Hepatocyte (in vitro differentiated cells): ENCODE results near the gene CACNG4. TPM values are rescaled to one million over a fixed set of nuclear protein-coding genes. Genes with fewer than 3 reads are reported as not detected.
A peak's percentile ranks its signal among the peaks of the same experiment; 100 is the strongest.

Source experiments
- DNase-seq: peaks from one replicate; pipeline ENCODE4 v3.0.0-alpha.2; 2016; ENCODE audit warnings: low spot score
- H2AFZ ChIP-seq: fragments of 200-600 bp; sonication (generic); 2 replicates; pipeline ENCODE4 v1.6.0; 2016; ENCODE audit warnings: antibody characterized with exemption, mild to moderate bottlenecking
- H3K27ac ChIP-seq: fragments of 200-600 bp; sonication (generic); 2 replicates; pipeline ENCODE4 v1.5.1; 2016; ENCODE audit warnings: mild to moderate bottlenecking
- H3K27me3 ChIP-seq: fragments of 200-600 bp; sonication (generic); 2 replicates; pipeline ENCODE4 v1.6.1; 2016
- H3K36me3 ChIP-seq: fragments of 200-600 bp; sonication (generic); replicated peaks from 2 replicates; pipeline ENCODE4 v1.5.1; 2016; ENCODE audit warnings: low read depth; ENCODE audit not compliant: insufficient read depth
- H3K4me1 ChIP-seq: fragments of 200-600 bp; sonication (generic); 2 replicates; pipeline ENCODE4 v1.5.1; 2016; ENCODE audit warnings: mild to moderate bottlenecking, moderate library complexity; ENCODE audit not compliant: insufficient read depth
- H3K4me2 ChIP-seq: fragments of 200-600 bp; sonication (generic); 2 replicates; pipeline ENCODE4 v1.6.0; 2016
- H3K4me3 ChIP-seq: fragments of 200-600 bp; sonication (generic); 2 replicates; pipeline ENCODE4 v1.5.1; 2016; ENCODE audit warnings: mild to moderate bottlenecking
- H3K79me2 ChIP-seq: fragments of 200-600 bp; sonication (generic); 2 replicates; pipeline ENCODE4 v1.6.0; 2017; ENCODE audit warnings: mild to moderate bottlenecking
- H3K9me2 ChIP-seq: fragments of 200-600 bp; sonication (generic); replicated peaks from 2 replicates; pipeline ENCODE4 v1.6.0; 2017; ENCODE audit warnings: mild to moderate bottlenecking; ENCODE audit not compliant: insufficient read depth
- H3K9me3 ChIP-seq: fragments of 200-600 bp; sonication (generic); 2 replicates; pipeline ENCODE4 v1.5.1; 2016; ENCODE audit warnings: low read depth, mild to moderate bottlenecking
- H4K20me1 ChIP-seq: fragments of 200-600 bp; sonication (generic); 2 replicates; pipeline ENCODE4 v1.6.0; 2016; ENCODE audit warnings: mild to moderate bottlenecking; ENCODE audit not compliant: insufficient read depth, poor library complexity, severe bottlenecking
- EZH2 ChIP-seq: fragments of 200-600 bp; sonication (generic); IDR thresholded peaks from 2 replicates; pipeline ENCODE4 v1.6.1; 2016; ENCODE audit warnings: antibody characterized with exemption, mild to moderate bottlenecking, borderline replicate concordance
- EZH2phosphoT487 ChIP-seq: fragments of 200-600 bp; sonication (generic); IDR thresholded peaks from one replicate; pipeline ENCODE4 v1.6.1; 2018; ENCODE audit warnings: antibody characterized with exemption, mild to moderate bottlenecking, low read depth, moderate library complexity; ENCODE audit not compliant: unreplicated experiment, severe bottlenecking
- WGBS: methylation state at CpG from one replicate; pipeline ENCODE4 v1.1.6; 2016; ENCODE audit warnings: low lambda C conversion rate; ENCODE audit errors: missing lambda C conversion rate; 5-methylcytosine and 5-hydroxymethylcytosine counted together
- polyA plus RNA-seq: library from polyadenylated mRNA; unstranded; fragments of >200 nt; fragmentation: Nextera tagmentation; extraction: Ambion mirVana; gene quantifications from 2 replicates; pipeline ENCODE4 v1.2.1, GENCODE V29; 2016
- total RNA-seq: library from RNA; depleted of rRNA; stranded (reverse); fragments of >200 nt; gene quantifications from 2 replicates; pipeline ENCODE4 v1.2.3, GENCODE V29; 2014
- TF ChIP-seq, protein P1 (sequence below): fragments of 200-600 bp; sonication (generic); IDR thresholded peaks from 2 replicates; pipeline ENCODE4 v1.5.1; 2016; ENCODE audit warnings: antibody characterized with exemption, mild to moderate bottlenecking; ENCODE audit not compliant: poor library complexity

The CACNG4 gene
- total and polyA plus RNA-seq, 2 experiments from 2014 or later = 3.5 to 3.9 TPM

DNA sequence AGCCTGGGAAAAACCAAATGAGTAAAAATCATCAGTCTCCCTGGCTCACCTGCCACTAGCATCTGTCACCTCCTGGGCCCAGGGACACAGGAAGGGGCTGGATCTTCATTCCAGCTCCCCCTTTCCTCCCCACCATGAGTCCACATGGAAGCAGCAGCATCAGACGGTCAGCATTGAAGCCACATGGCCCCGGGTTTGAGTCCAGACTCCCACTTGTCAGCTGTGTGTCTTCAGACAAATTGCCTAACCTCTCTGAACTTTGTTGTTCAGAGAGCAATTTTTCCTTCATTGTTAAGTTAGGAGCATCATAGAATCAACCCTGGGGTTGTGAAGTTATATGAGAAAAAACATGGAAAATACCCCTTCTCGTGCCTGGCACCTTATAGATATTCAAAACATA, 10.7 kb downstream of the CACNG4 start:
- Histone ChIP-seq H3K27me3 (no peaks in the 10 kb centered on the region), H3K9me2 (no peaks in the 10 kb centered on the region), H3K9me3 (no peaks in the 10 kb centered on the region), H3K27ac (no peak overlapping the region), H3K79me2 (no peaks in the 10 kb centered on the region), H3K4me3 (no peak overlapping the region), H3K36me3 (no peaks in the 10 kb centered on the region), H3K4me2 (no peak overlapping the region), H4K20me1 (no peaks in the 10 kb centered on the region), H3K4me1 (no peaks in the 10 kb centered on the region), H2AFZ (no peak overlapping the region)
- TF ChIP-seq EZH2phosphoT487 = no peak
- no peak for TF ChIP-seq EZH2
- TF ChIP-seq, protein P1, sequence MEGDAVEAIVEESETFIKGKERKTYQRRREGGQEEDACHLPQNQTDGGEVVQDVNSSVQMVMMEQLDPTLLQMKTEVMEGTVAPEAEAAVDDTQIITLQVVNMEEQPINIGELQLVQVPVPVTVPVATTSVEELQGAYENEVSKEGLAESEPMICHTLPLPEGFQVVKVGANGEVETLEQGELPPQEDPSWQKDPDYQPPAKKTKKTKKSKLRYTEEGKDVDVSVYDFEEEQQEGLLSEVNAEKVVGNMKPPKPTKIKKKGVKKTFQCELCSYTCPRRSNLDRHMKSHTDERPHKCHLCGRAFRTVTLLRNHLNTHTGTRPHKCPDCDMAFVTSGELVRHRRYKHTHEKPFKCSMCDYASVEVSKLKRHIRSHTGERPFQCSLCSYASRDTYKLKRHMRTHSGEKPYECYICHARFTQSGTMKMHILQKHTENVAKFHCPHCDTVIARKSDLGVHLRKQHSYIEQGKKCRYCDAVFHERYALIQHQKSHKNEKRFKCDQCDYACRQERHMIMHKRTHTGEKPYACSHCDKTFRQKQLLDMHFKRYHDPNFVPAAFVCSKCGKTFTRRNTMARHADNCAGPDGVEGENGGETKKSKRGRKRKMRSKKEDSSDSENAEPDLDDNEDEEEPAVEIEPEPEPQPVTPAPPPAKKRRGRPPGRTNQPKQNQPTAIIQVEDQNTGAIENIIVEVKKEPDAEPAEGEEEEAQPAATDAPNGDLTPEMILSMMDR = no peak
- WGBS = 94% methylated on average over 3 of the region's 3 CpGs
- no peak for DNase-seq

DNA sequence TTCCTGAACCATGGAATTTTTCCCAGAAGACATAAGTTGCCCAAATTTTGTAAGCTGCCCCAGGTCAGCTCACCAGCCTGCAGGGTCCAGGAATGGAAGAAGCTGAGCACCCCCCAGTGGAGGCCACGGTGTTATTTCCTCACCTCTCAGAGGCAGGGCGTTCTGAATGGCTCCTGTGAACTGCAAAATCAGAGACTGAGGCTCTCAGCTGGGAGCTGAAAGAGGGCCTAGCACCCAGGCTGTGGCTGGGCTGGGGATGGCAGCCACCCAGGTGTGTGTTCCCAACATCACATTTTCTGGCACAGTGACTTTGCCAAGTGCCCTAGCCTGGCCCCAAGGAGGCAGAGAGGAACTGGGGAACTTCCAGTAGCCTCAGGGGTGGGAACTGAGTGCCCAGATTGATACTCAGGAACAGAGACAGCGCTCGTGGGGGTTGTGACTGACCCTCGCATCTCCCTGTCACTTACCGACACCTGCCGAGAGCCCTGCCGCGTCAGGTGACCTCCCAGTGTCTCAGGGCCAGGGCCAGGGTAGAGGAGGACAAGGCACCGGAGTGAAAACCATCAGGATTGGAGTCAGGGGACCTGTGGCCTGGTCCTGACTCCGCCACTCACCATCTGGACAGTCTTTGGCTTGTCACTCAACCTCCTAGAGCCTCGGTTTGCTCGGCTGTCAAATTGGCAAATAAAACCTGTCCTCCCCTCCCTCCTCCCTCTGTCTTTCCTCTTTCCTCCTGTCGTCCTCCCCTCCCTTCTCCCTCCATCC, 11.3 kb downstream of the CACNG4 start:
- Histone ChIP-seq H4K20me1 (no peaks in the 10 kb centered on the region), H3K36me3 (no peaks in the 10 kb centered on the region), H3K4me3 (no peak overlapping the region), H3K9me3 (no peaks in the 10 kb centered on the region), H3K27me3 (no peaks in the 10 kb centered on the region), H3K4me2 (no peak overlapping the region), H3K79me2 (no peaks in the 10 kb centered on the region), H3K27ac (no peak overlapping the region), H2AFZ (no peak overlapping the region), H3K9me2 (no peaks in the 10 kb centered on the region), H3K4me1 (no peaks in the 10 kb centered on the region)
- no peak for DNase-seq
- 85% methylated on average over 11 of the region's 14 CpGs for WGBS
- TF ChIP-seq, protein P1 = peak; percentile 17
- no peak for TF ChIP-seq EZH2phosphoT487
- TF ChIP-seq EZH2 = no peak

DNA sequence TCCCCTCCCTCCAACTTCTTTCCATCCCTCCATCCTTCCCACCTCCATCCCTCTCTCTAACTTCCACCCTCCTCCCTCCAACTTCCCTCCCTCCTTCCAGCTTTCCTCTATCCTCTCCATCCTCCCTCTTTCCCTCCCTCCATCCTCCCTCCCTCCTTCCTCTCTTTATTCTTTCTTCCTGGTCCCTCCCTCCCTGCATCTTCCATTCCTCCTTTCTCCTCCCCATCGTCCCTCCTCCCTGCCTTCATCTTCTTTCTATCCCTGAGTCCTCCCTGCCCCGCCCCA, 11.8 kb downstream of the CACNG4 start:
- WGBS = no CpG with 5 or more reads among the region's 2 CpGs
- TF ChIP-seq, protein P1 = no peak
- H3K27me3 ChIP-seq = no peaks in the 10 kb centered on the region

More for the DNA sequence above, 11.8 kb downstream of the CACNG4 start:
- Histone ChIP-seq H3K27ac (no peak overlapping the region), H3K9me3 (no peaks in the 10 kb centered on the region), H3K9me2 (no peaks in the 10 kb centered on the region), H3K36me3 (no peaks in the 10 kb centered on the region), H2AFZ (no peak overlapping the region), H3K4me3 (no peak overlapping the region), H3K4me1 (no peaks in the 10 kb centered on the region), H3K79me2 (no peaks in the 10 kb centered on the region), H3K4me2 (no peak overlapping the region), H4K20me1 (no peaks in the 10 kb centered on the region)
- no peak for DNase-seq
